Transverse colon (tissue), 4 donors: ENCODE results near the gene PPRC1. TPM values are rescaled to one million over a fixed set of nuclear protein-coding genes. Genes with fewer than 3 reads are reported as not detected.
A peak's percentile ranks its signal among the peaks of the same experiment; 100 is the strongest.

ENCODE experiments used
- DNase-seq: peaks from one replicate; pipeline ENCODE4 v3.0.0-alpha.2; 2019
- H3K27ac ChIP-seq, 4 donors: fragments of 200-600 bp; sonication (generic); 2 replicates each; pipeline ENCODE4 v1.5.1; 2016 to 2018; ENCODE audit warnings: inconsistent platforms in 4 of 4
- H3K27me3 ChIP-seq: fragments of 200-600 bp; sonication (generic); 2 replicates; pipeline ENCODE4 v1.5.1; 2017; ENCODE audit warnings: inconsistent platforms
- H3K36me3 ChIP-seq, 4 donors: fragments of 200-600 bp; sonication (generic); 2 replicates each; pipeline ENCODE4 v1.5.1; 2017 to 2019; ENCODE audit warnings: inconsistent platforms in 4 of 4
- H3K4me1 ChIP-seq, 4 donors: fragments of 200-600 bp; sonication (generic); 2 replicates each; pipeline ENCODE4 v1.5.1; 2017 to 2020; ENCODE audit warnings: inconsistent platforms in 4 of 4
- H3K4me3 ChIP-seq, 4 donors: fragments of 200-600 bp; sonication (generic); 1 replicate in 1 of 4; 2 replicates in 3 of 4; pipeline versions ENCODE4 v1.5.1 to v1.6.1; 2017 to 2019; ENCODE audit warnings: inconsistent platforms in 4 of 4
- H3K9me3 ChIP-seq, 2 donors: fragments of 200-600 bp; sonication (generic); 2 replicates each; pipeline ENCODE4 v1.5.1; 2017 to 2019; ENCODE audit warnings: inconsistent platforms in 2 of 2
- EP300 ChIP-seq: sonication (generic); formaldehyde crosslinking; IDR thresholded peaks from one replicate; pipeline ENCODE4 v1.6.1; 2017; ENCODE audit warnings: antibody characterized with exemption, low read depth
- POLR2A ChIP-seq: fragments of 450-650 bp; IDR thresholded peaks from one replicate; pipeline ENCODE4 v1.6.1; 2016; ENCODE audit warnings: antibody characterized with exemption, mild to moderate bottlenecking, moderate library complexity
- POLR2AphosphoS5 ChIP-seq, 3 donors: sonication (generic); formaldehyde crosslinking; IDR thresholded peaks; one replicate each; pipeline ENCODE4 v1.6.1; 2016; ENCODE audit warnings: antibody characterized with exemption in 3 of 3
- WGBS, 2 donors: methylation state at CpG; one replicate each; pipeline ENCODE4 v1.1.5; 2018; ENCODE audit warnings: low coverage in 1 of 2; 5-methylcytosine and 5-hydroxymethylcytosine counted together
- in situ Hi-C, 4 donors: fragments of 200-750 bp; cut with MboI; loops; one replicate each; pipeline versions ENCODE4 v1.15.0 to v1.15.1; 2017; ENCODE audit warnings: low sequenced_read_pairs in 3 of 4, low pct_ligation_motif_present in 1 of 4, low pct_unique_long_range_greater_than_20kb in 1 of 4
- intact Hi-C: fragments of 100-400 bp; cut with DNase I; formaldehyde crosslinking; loops from one replicate; pipeline ENCODE4 v1.15.1; 2023; ENCODE audit warnings: low total_unique reads
- total RNA-seq, 4 donors: library from RNA; depleted of rRNA; stranded (reverse); fragments of >200 nt; gene quantifications; one replicate each; pipeline ENCODE4 v1.1.0, GENCODE V29; 2016
- TF ChIP-seq, protein P1 (sequence below), 5 experiments: fragments of 200-600 bp in 3 of 5; fragments of 450-650 bp in 2 of 5; sonication (generic) in 3 of 5; IDR thresholded peaks; 1 replicate in 2 of 5; 2 replicates in 3 of 5; pipeline ENCODE4 v1.5.1; 2016 to 2017; ENCODE audit warnings: antibody characterized with exemption in 5 of 5, inconsistent platforms in 3 of 5, mild to moderate bottlenecking in 2 of 5, moderate library complexity in 1 of 5

The PPRC1 gene
- total RNA-seq, 4 donors from 2014 or later: 7.5 to 62.7 (median 13.7) TPM

DNA sequence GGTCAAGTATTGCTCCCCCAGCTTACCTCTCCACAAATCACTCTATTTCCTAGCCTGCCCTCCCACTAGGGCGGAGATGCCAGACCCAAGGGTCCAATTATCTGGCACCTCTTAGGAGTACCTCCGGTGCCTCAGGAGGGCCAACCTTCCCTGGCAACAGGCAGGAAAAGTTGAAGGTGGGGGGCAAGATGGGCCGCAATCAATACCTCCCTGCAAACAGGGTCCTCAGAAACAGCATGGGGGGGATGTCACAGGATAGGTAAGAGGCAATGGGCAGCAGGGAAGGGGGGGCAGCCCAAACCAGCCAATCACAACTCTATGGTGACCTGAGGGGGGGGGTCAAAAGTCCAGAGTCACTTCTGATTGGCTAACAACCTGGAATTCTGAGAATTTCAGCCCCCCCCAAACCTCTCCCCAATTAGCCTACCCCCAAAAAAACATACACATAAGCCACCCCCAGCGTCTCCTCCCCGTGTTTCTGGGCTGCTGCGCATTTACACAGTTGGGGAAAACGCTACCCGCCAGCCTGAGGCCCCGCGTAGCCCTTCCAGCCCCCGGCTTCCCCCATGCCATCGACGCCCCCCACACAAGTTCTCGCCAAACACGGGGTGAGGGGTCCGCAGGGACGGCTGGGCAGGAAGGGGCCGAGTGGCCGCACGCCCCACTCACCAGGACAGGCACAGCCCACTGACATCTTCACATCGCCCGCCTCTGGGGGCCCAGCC lies 13.3 kb upstream of the PPRC1 start:
- TF ChIP-seq, protein P1, sequence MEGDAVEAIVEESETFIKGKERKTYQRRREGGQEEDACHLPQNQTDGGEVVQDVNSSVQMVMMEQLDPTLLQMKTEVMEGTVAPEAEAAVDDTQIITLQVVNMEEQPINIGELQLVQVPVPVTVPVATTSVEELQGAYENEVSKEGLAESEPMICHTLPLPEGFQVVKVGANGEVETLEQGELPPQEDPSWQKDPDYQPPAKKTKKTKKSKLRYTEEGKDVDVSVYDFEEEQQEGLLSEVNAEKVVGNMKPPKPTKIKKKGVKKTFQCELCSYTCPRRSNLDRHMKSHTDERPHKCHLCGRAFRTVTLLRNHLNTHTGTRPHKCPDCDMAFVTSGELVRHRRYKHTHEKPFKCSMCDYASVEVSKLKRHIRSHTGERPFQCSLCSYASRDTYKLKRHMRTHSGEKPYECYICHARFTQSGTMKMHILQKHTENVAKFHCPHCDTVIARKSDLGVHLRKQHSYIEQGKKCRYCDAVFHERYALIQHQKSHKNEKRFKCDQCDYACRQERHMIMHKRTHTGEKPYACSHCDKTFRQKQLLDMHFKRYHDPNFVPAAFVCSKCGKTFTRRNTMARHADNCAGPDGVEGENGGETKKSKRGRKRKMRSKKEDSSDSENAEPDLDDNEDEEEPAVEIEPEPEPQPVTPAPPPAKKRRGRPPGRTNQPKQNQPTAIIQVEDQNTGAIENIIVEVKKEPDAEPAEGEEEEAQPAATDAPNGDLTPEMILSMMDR (IDR thresholded peaks at IDR 0.05): no peak
- TF ChIP-seq POLR2AphosphoS5 (IDR thresholded peaks at IDR 0.05) (peak in 1 of 3 donors; percentile 3), POLR2A (peak; percentile 19), EP300 (no peak)
- Histone ChIP-seq H3K36me3 (no peaks in the 10 kb centered on the region), H3K4me1 (peaks cover 29 to 56% (median 51%) of the 10 kb centered on the region in 4 donors), H3K4me3 (peak overlapping the region; percentile 74 to 96 (median 78)), H3K27me3 (no peaks in the 10 kb centered on the region), H3K9me3 (no peaks in the 10 kb centered on the region), H3K27ac (peak overlapping the region; percentile 93 to 99 (median 97))
- peak; percentile 82 for DNase-seq
- in situ Hi-C loops: no loop called here
- WGBS, 2 donors: 0% methylated on average over 8 of the region's 22 CpGs; no CpG with 5 or more reads in 1 of the 2 donors
- intact Hi-C loops: no loop called here

GRCh38 chr10:102120142-102120990 lies 12.5 kb upstream of the PPRC1 start, which contains the start of gene LDB1:
LDB1 (minus strand) TSS chr10:102120368; CDS start chr10:102120110, 258 bp downstream.
- DNase-seq: peak; percentile 81
- in situ Hi-C loops (no loop called here), intact Hi-C loops (no loop called here)
- peak; percentile 86 for TF ChIP-seq POLR2A
- TF ChIP-seq, protein P1 (IDR thresholded peaks at IDR 0.05): peak in 2 of 5 experiments; percentile 7 to 12
- peak; percentile 90 to 96 (median 96) for TF ChIP-seq POLR2AphosphoS5 (IDR thresholded peaks at IDR 0.05)
- TF ChIP-seq EP300: no peak
- 0% methylated on average over 6 to 59 of the region's 104 CpGs for WGBS, 2 donors
- no peaks in the 10 kb centered on the region for H3K27me3 ChIP-seq
- peak within 1 kb of the TSS; percentile 74 to 96 (median 78) for H3K4me3 ChIP-seq
- peaks cover 25 to 52% (median 47%) of the 10 kb centered on the region in 4 donors for H3K4me1 ChIP-seq
- H3K9me3 ChIP-seq: no peaks in the 10 kb centered on the region
- H3K27ac ChIP-seq: peak within 1 kb of the TSS; percentile 93 to 99 (median 97)
- no peaks in the 10 kb centered on the region for H3K36me3 ChIP-seq

- Histone ChIP-seq H3K36me3 (no peaks in the 10 kb centered on the region), H3K4me3 (peak overlapping the region; percentile 74 to 80 (median 78)), H3K27ac (peak overlapping the region; percentile 93 to 99 (median 97)), H3K27me3 (no peaks in the 10 kb centered on the region), H3K9me3 (no peaks in the 10 kb centered on the region), H3K4me1 (peaks cover 22 to 44% (median 39%) of the 10 kb centered on the region in 4 donors)
- in situ Hi-C loops (no loop called here), intact Hi-C loops (no loop called here)
- 15% methylated on average over 15 of the region's 15 CpGs; no CpG with 5 or more reads in 1 of the 2 donors for WGBS, 2 donors
- TF ChIP-seq POLR2A: peak; percentile 3
- peak; percentile 27 to 73 (median 65) for TF ChIP-seq POLR2AphosphoS5 (IDR thresholded peaks at IDR 0.05)
- TF ChIP-seq EP300: no peak
- DNase-seq: peak; percentile 66
Observed at GRCh38 chr10:102120991-102121738, 11.7 kb upstream of the PPRC1 start.

DNA sequence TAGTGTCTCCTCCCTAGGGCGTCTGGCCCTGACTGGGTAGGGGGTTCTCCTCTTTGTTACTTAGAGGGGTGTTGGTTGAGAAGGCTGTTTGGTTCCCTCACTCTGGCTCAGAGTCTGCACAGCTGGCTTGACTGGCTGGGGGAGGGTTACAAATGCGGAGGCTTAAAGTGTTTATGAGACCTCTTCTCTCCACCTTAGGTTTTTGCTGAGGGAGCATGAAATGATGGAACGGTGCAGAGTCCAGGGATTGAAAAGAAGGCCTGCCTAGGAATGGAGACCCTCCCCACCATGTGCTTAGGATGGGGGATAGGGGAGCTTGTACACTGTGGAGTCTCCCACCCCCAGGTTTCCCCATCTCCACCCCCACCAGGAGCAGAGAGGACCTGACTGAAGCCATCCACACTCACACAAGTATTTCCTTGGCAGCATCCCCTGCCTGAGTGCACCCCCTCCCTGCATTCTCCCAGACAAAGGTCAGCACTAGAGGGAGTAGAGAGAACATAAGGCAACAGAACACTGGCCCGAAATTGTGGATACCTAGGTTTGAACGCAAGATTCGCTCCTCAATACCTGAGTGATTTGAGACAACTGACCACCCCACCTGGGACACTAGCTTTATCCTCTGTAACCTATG lies 11.0 kb upstream of the PPRC1 start:
- H3K9me3 ChIP-seq: no peaks in the 10 kb centered on the region
- 31 to 54% methylated on average over 4 to 6 of the region's 6 CpGs for WGBS, 2 donors
- TF ChIP-seq, protein P1 (IDR thresholded peaks at IDR 0.05): peak in 1 of 5 experiments; percentile 8
- TF ChIP-seq POLR2AphosphoS5 (IDR thresholded peaks at IDR 0.05): peak in 1 of 3 donors; percentile 17
- no peak for TF ChIP-seq POLR2A
- intact Hi-C loops (no loop called here), in situ Hi-C loops (no loop called here)
- peak; percentile 45 for DNase-seq
- H3K4me1 ChIP-seq: peaks cover 19 to 37% (median 33%) of the 10 kb centered on the region in 4 donors
- H3K27ac ChIP-seq: peak overlapping the region; percentile 93 to 99 (median 97)
- no peaks in the 10 kb centered on the region for H3K36me3 ChIP-seq
- peak overlapping the region in 1 of 4 donors; percentile 74 for H3K4me3 ChIP-seq
- H3K27me3 ChIP-seq: no peaks in the 10 kb centered on the region
